Stimulated activated CD4-positive, alpha-beta T cell treated with anti-CD3 and anti-CD28 coated beads, Interleukin-12 subunit alpha, Interleukin-12 subunit beta, amount 100 ng/mL, for 48 hours (primary cell): ENCODE results near the gene PRPF18.

ENCODE experiments used
- DNase-seq, 3 donors: peaks; one replicate each; pipeline ENCODE4 v3.0.0-alpha.2; 2020; ENCODE audit warnings: low read depth in 2 of 3, low spot score in 1 of 3

Gene PRPF18

GRCh38 chr10:13637894-13638293 is 51.1 kb downstream of the PRPF18 start:
- no peak for DNase-seq

GRCh38 chr10:13642293-13642692 is 55.5 kb downstream of the PRPF18 start:
- no peak for DNase-seq

- no peak for DNase-seq
Observed at GRCh38 chr10:13643016-13643415, 56.3 kb downstream of the PRPF18 start.

- DNase-seq: no peak
Observed at GRCh38 chr10:13644866-13645265, 58.1 kb downstream of the PRPF18 start.

GRCh38 chr10:13648425-13648824 is 61.7 kb downstream of the PRPF18 start:
- no peak for DNase-seq

- DNase-seq: no peak
Observed at GRCh38 chr10:13649844-13650520, 63.2 kb downstream of the PRPF18 start.

GRCh38 chr10:13650961-13651360 is 64.2 kb downstream of the PRPF18 start:
- DNase-seq: no peak

- DNase-seq: no peak
Observed at GRCh38 chr10:13651969-13652720, 65.4 kb downstream of the PRPF18 start.

- DNase-seq: no peak
Observed at GRCh38 chr10:13652860-13653259, 66.1 kb downstream of the PRPF18 start.

GRCh38 chr10:13654118-13654830 is 67.5 kb downstream of the PRPF18 start:
- DNase-seq: no peak

GRCh38 chr10:13654846-13655245 is 68.1 kb downstream of the PRPF18 start:
- no peak for DNase-seq

- DNase-seq: no peak
Observed at GRCh38 chr10:13656337-13657100, 69.8 kb downstream of the PRPF18 start.

- no peak for DNase-seq
Observed at GRCh38 chr10:13657101-13657680, 70.4 kb downstream of the PRPF18 start.

GRCh38 chr10:13658264-13658663 is 71.5 kb downstream of the PRPF18 start:
- no peak for DNase-seq

GRCh38 chr10:13658871-13659685 is 72.3 kb downstream of the PRPF18 start:
- no peak for DNase-seq

- DNase-seq: peak; percentile 42 to 57 (median 56)
Observed at GRCh38 chr10:13659887-13660550, 73.3 kb downstream of the PRPF18 start.

- no peak for DNase-seq
Observed at GRCh38 chr10:13660551-13660920, 73.8 kb downstream of the PRPF18 start.

- DNase-seq: no peak
Observed at GRCh38 chr10:13661256-13661655, 74.5 kb downstream of the PRPF18 start.

- no peak for DNase-seq
Observed at GRCh38 chr10:13665516-13666262, 78.9 kb downstream of the PRPF18 start.
